ENCODE data around the gene DLG2. TPM values are rescaled to one million over a fixed set of nuclear protein-coding genes. Genes with fewer than 3 reads are reported as not detected.

The DLG2 gene
- total and polyA plus RNA-seq, 9 donors, result 2.5 to 20.7 (median 12.0) TPM

DNA sequence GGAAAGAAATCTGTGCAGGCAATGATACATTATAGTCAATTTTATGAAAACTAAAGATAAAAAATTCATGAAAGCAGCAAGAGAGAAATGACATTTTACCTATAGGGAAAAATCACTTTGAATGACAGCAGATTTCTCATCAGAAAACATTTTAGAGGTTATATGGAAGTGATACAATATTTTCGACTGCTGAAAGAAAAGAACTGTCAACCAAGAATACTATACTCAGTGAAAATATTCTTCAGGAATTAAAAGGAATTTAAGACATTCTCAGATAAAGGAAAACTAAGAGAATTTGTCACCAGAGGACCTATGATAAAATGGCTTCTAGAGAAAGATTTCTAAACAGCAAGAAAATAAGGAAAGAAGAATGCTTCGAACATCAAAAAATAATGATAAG is 820.8 kb downstream of the DLG2 start:
- WGBS, 3 donors, result 93 to 97% (median 95%) methylated on average over 2 of the region's 2 CpGs
- TF ChIP-seq POLR2A (IDR thresholded peaks at IDR 0.05) (no peak), EP300 (IDR thresholded peaks at IDR 0.05) (no peak)
- H3K9me3 ChIP-seq, result no peaks in the 10 kb centered on the region
- H3K36me3 ChIP-seq, result no peaks in the 10 kb centered on the region
- H3K27me3 ChIP-seq, result no peaks in the 10 kb centered on the region
- no peak for DNase-seq
- no peaks in the 10 kb centered on the region for H3K4me1 ChIP-seq (ENCODE audit: insufficient read depth)
- intact Hi-C loops (cut with DNase I), result no loop called here
- H3K4me3 ChIP-seq, result no peak overlapping the region
- no peak overlapping the region for H3K27ac ChIP-seq

- H3K27ac ChIP-seq, result no peak overlapping the region
- H3K9me3 ChIP-seq, result no peaks in the 10 kb centered on the region
- no peaks in the 10 kb centered on the region for H3K27me3 ChIP-seq
- DNase-seq, result no peak
- H3K4me3 ChIP-seq, result no peak overlapping the region
- no peaks in the 10 kb centered on the region for H3K4me1 ChIP-seq (ENCODE audit: insufficient read depth)
- 45 to 64% (median 51%) methylated on average over 1 of the region's 1 CpG for WGBS, 3 donors
- TF ChIP-seq, protein P1, sequence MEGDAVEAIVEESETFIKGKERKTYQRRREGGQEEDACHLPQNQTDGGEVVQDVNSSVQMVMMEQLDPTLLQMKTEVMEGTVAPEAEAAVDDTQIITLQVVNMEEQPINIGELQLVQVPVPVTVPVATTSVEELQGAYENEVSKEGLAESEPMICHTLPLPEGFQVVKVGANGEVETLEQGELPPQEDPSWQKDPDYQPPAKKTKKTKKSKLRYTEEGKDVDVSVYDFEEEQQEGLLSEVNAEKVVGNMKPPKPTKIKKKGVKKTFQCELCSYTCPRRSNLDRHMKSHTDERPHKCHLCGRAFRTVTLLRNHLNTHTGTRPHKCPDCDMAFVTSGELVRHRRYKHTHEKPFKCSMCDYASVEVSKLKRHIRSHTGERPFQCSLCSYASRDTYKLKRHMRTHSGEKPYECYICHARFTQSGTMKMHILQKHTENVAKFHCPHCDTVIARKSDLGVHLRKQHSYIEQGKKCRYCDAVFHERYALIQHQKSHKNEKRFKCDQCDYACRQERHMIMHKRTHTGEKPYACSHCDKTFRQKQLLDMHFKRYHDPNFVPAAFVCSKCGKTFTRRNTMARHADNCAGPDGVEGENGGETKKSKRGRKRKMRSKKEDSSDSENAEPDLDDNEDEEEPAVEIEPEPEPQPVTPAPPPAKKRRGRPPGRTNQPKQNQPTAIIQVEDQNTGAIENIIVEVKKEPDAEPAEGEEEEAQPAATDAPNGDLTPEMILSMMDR (IDR thresholded peaks at IDR 0.05), result no peak
- TF ChIP-seq EP300 (IDR thresholded peaks at IDR 0.05) (no peak), POLR2A (IDR thresholded peaks at IDR 0.05) (no peak)
- H3K36me3 ChIP-seq, result no peaks in the 10 kb centered on the region
- intact Hi-C loops (cut with DNase I), result no loop called here
Observed at GRCh38 chr11:84804041-84804440, 823.1 kb downstream of the DLG2 start.

DNA sequence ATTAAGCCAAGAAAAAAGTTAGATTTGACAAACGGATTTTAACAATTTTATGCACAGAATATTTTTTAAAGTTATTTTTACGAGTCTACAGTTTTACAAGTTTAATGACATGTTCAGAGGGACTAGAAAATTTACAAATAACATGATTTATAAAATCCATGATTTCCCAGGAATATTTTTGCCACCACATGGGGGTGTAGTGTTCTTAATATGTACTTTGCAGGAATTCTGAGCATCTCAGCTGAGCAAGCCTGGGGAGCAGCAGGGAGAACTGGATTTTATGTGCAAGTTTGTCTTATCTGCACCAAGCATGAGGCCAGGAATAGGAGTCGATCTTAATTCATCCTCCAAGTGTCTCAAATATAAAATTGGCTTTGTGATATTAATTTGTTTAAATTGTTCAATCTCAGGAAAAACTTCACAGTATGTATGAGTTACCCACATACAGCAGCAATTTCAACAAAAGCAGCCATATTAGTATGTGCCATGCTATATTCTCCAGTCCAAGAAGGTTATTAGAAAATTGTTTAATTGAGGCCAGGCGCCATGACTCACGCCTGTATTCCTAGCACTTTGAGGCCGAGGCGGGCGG is 826.3 kb downstream of the DLG2 start:
- 60 to 67% (median 63%) methylated on average over 8 of the region's 8 CpGs for WGBS, 3 donors
- no peaks in the 10 kb centered on the region for H3K36me3 ChIP-seq
- no peaks in the 10 kb centered on the region for H3K27me3 ChIP-seq
- no peaks in the 10 kb centered on the region for H3K9me3 ChIP-seq
- intact Hi-C loops (cut with DNase I), result no loop called here
- DNase-seq, result no peak
- no peak for TF ChIP-seq POLR2A (IDR thresholded peaks at IDR 0.05)
- TF ChIP-seq, protein P1 (IDR thresholded peaks at IDR 0.05), result no peak
- no peak for TF ChIP-seq EP300 (IDR thresholded peaks at IDR 0.05)
- H3K4me1 ChIP-seq (ENCODE audit: insufficient read depth), result no peaks in the 10 kb centered on the region
- H3K27ac ChIP-seq, result no peak overlapping the region
- H3K4me3 ChIP-seq, result no peak overlapping the region

GRCh38 chr11:84799112-84799511 is 828.0 kb downstream of the DLG2 start:
- no peak overlapping the region for H3K4me3 ChIP-seq
- intact Hi-C loops (cut with DNase I), result no loop called here
- 72 to 78% (median 74%) methylated on average over 3 of the region's 3 CpGs for WGBS, 3 donors
- no peaks in the 10 kb centered on the region for H3K27me3 ChIP-seq
- DNase-seq, result no peak
- TF ChIP-seq, protein P1 (IDR thresholded peaks at IDR 0.05), result no peak
- TF ChIP-seq EP300 (IDR thresholded peaks at IDR 0.05), result no peak
- no peak for TF ChIP-seq POLR2A (IDR thresholded peaks at IDR 0.05)
- H3K36me3 ChIP-seq, result no peaks in the 10 kb centered on the region
- H3K27ac ChIP-seq, result no peak overlapping the region
- no peaks in the 10 kb centered on the region for H3K4me1 ChIP-seq (ENCODE audit: insufficient read depth)
- no peaks in the 10 kb centered on the region for H3K9me3 ChIP-seq

DNA sequence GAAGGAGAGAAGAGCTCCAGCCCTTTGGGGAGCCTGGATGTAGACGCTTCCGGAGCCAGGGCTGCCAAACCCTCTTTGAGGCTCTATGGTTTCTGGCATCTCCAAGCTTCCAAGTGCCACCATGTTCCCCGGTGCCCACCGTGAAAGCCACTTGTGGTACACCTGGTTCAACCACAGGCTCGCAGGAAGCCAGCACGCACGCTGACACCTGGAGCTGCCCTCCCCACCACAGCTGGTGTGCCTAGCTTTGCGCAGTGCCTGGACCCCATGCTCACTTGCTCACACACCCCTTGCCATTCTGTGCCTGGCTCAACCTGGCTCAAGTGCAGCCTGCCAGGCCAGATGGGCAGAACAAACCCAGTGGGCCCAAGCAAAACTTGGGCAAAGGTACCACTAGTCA is 831.4 kb downstream of the DLG2 start:
- Histone ChIP-seq H3K4me3 (no peak overlapping the region), H3K9me3 (no peaks in the 10 kb centered on the region), H3K27me3 (no peaks in the 10 kb centered on the region), H3K36me3 (no peaks in the 10 kb centered on the region), H3K4me1 (ENCODE audit: insufficient read depth) (no peaks in the 10 kb centered on the region), H3K27ac (no peak overlapping the region)
- 96 to 99% (median 97%) methylated on average over 8 of the region's 8 CpGs for WGBS, 3 donors
- intact Hi-C loops (cut with DNase I), result no loop called here
- no peak for TF ChIP-seq EP300 (IDR thresholded peaks at IDR 0.05)
- TF ChIP-seq POLR2A (IDR thresholded peaks at IDR 0.05), result no peak
- TF ChIP-seq, protein P1 (IDR thresholded peaks at IDR 0.05), result no peak
- DNase-seq, result no peak

Data from ovary (tissue), 9 donors.